HG03039 (cell line): ENCODE measurements around the gene RIN1.

Source experiments
- ATAC-seq: cut with Tn5 transposase; IDR thresholded peaks from one replicate; pipeline ENCODE4 v1.9.1; 2021; ENCODE audit warnings: mild to moderate bottlenecking, moderate library complexity; ENCODE audit not compliant: unreplicated experiment

RIN1 gene

DNA sequence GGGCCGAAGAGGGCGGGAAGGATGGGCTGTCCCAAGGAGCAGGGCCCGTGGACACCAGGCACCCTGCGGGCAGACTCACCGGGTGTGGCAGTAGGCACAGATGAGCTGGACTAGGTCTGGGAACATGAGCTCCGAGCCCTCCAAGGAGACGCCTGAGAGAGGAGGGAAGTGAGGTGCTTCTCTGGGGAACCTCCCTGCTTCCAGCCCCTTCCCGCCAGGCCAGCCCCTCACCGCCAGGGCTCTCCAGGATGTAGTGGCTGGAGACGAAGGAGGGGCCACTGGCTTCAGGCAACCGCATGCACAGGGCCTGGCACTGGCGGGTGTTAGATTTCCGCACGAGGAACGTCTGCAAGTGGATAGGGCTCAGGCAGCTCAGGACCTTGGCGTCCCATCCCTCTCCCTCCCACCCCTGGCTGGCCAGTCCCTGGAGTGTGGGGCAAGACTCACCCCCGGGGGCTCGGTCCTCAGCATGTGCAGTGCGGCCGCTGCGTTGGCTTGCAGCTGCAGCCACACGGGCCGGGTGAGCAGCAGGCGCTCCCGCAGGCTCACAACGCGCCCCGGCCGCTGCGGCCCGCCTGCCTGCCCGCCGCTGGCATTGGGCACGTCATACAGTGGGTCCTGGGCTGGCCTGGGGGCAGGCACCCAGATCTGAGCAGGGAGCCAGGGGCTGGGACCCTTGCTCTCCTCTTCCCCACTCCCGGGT is 552 bp downstream of the RIN1 start:
- ATAC-seq = no peak

DNA sequence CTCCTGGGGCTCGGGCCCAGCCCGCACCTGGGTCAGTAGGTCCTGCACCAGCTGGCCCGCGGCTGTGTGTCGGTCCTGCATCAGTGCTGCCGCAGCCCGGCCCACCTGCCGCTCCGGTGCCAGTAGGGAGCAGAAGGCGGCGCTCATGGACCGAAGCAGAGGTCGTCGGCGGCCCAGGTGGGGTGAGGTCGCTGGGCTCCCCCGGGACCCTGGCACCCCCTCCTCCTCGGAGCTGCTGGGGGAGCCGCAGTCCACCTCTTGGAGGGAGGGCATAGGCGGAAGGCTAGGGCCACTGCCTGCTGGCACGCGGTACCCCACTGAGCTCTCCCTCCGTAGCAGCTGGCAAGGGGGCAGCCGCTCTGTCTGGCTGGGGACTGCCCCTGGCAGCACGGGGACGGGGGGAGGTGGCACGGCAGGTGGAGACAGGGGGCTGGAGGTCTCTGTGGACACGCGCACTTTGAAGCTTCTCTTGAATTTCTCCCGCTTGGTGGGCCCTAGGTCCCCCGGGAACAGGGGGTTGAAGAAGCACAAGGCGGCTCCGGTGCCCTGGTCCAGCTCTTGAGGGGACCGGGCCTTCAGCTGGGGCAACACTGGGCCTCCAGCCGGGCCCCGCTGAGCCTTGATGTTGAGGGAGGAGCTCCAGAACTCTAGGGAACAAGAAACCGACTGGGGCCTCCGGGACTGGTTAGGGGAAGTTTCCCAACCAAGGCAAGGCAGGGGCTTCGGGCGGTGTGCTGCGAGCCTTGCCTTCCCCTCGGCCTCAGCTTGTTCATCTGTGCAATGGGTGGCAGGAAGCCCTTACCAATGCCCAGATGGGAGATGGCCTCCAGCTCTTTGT is 1.4 kb downstream of the RIN1 start:
- ATAC-seq = no peak

DNA sequence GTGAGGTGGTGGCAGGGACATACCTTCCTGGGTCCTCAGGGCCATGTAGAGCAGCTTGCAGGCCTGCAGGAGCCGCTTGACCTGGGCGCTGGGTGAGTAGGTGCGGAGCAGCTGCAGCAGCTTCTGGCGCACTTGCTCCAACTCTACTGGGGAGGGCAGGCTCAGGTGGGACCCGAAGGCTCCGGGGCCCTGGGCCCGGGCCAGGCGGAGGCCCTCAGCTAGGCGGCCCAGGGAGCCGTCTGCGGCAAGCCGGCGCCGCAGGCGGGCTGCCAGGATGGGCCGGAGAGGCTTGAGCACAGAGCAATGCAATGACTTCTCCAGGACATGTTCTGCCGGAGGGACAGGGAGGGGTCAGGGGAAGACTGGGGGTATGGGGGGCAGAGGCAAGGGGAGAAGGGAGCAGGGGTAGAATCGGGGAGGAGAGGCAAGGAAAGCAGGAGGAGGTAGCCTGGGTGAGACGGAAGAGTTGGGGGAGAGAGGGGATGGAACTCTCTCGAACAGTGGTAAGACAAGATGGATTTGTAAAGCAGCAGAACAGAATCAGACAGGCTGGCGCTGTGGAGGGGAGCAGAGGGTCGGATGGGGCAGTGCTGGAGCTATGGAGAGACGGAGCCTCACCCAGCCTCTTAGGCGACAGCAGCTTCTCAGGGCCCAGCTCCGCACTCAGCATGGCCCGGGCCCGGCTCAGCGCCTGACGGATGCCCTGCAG is 2.2 kb downstream of the RIN1 start:
- no peak for ATAC-seq

DNA sequence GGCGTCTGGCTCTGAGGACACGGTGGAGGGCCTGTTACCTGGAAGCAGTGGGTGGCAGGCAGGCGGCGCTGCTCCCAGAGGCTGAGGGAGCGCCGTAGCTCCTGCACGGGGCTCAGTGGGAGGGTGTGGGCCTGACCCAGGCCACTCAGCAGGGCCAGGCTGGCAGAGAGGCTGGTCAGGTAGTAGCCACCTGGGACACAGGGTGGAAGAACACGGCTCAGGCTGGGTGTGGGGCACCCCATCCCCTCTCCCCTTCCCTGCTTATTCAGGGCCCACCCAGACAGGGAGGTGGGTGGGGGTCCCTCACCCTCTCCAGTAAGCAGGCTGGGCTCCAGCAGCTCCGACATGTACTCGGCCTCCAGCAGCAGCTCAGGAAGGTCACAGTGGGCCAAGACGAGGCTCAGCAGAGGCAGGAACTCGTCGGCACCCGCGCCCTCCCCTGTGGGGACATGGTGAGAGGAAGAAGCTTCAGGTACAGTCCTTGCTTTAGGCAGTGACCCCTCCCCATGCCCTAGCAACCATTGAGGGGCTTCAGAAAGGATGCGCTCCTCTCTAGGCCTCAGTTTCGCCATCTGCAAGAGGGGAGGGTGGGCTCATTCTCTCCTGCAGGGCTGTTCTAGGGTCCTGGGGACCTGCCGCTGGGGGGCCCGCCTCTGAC is 2.9 kb downstream of the RIN1 start:
- no peak for ATAC-seq

DNA sequence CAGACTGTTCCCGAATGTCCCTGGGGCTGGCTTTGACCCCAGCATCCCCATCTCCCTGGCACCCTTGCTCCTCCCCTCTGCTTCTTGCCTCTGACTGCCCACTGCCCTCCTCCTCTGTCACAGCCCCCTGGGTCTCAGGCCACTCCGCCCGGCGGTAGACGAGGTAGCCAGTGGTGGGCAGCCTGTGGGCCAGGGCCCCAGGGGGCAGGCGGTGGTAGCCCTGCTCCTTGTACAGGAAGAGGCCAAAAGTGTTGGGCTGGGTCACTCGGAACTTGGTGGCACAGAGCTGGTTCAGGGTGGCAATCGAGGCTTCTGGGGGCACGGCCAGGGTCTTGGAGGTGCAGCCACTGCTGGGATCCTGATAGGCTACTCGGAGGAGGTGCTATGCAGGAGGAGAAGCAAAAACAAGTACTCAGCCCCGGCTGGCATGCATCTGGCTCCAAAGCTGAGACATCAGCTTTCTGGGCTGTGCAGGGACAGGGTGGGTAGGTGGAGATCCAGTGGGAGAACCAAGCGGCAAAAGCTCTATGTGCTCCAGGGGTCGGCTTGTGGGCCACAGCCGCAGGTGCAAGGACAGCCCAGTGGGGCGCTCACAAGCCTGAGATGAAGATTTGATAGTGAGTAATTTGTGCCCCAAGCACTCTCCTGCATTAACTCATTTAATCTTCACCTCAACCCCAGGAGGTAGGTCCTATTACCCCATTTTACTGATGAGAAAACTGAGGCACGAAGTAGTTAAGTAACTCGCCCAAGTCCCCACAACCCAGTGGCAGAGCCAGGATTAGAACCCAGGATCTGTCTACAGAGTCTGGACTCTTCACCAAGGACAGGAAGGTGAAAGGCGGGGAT is 3.6 kb downstream of the RIN1 start:
- ATAC-seq = no peak

DNA sequence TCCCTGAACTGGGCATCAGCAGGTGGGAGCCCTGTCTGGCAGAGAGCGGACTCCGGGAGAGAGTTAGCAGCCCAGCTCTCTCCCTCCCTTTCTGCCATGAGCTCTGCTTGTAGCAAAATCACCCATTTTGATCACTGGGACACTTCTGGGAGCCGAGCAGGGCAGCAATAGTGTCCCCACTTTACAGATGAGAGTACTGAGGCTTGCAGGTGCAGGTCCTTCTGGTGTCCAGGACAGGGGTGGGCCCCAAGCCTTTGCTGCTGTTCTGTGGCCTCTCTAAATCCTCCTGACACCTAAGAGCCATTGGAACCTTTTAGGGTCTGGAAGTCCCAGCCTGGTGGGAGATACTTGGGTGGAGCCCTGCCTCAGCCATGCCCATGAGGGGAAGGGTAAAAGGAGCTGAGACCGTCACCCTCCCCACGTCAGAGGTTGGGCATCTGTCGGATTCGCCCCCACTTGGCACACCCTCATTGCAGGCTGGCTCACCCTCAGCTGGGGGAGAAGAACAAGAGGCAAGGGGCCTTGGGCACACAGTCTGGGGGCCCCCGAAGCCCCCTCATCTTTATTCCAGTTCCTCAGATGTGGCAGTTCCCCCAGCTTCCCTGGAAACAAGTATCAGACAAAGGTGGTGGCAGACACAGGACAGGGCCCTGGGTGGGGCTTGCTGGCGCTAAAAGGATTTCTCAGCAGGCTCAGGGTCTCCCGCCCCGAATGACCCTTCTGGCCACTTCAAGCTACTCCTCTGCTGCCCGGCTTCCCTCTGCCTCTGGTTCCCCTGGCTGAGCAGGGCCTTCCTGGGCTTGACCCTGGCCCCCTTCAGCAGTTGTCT is 4.5 kb downstream of the RIN1 start:
- no peak for ATAC-seq

DNA sequence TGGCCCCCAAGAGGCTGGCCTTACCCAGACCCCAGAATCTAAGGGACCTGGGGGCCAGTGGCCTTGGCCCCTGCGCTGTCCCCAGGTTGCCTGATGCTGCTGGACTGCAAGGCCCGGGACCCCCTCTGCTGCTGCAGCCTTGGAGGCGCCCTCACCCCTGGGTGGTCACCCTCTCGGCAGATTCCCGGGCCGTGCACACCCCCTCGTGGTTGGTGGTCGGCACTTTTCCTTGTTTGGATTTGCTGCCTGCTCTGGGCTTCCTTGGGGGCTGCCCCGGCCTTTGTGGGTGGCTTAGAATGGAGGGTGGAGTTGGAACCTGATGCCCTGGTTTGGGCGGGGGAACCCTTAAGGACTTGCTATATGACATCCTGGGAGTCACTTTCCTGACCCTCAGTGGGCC is 5.3 kb downstream of the RIN1 start:
- ATAC-seq = no peak

DNA sequence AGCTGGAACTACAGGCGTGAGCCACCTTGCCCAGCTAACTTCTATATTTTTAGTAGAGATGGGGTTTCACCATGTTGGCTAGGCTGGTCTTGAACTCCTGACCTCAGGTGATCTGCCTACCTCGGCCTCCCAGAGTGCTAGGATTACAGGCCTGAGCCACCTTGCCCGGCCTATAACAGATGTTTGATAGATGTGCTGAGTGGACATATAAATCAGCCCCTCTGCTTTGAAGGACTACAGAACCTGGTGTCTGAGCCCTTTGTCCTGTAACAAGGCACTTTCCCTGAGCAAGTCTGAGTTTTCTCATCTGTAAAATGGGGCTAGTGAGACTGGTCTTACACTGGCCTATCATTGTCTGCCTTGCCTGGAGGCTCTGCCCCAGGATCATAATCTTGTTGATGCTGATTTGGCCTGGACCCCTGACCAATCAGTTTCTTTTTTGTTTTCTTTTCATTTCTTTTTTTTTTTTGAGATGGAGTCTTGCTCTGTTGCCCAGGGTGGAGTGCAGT is 7.0 kb downstream of the RIN1 start:
- ATAC-seq = no peak

DNA sequence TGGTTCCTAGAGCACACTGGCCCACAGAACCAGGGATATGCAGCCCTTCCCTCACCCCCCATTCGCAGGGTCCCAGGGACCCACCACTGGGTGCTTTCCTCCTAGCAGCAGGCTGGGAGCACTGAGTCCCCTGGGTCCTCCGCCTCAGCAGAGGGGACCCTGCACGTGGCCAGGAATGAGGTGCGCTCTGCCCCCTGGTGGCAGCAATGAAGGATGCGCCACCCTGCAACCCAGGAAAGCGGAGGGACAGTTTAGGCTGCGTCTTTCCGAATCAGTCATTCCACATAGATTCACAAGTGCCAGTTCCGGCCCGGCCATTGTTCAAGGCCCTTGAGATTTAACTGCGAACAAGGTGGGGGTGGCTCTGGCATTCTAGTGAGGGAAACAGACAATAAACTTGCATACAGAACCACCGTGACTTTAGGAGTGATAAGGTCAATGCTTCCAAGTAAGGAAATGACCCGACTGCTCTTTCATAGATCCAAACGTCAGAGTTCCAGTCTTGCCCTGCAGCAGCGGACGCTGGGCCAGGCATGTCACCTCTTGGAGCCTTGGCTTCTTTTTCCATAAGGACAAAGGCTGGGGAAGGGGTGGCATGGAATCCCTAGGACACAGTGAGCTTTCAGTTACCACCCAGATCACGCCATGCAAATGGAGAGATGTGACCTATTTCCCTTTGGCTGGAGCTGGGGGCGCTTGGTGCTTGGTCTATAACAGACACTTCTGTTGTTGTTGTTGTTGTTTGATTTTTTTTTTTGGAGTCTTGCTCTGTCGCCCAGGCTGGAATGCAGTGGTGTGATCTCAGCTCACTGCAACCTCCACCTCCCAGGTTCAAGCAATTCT is 7.7 kb downstream of the RIN1 start:
- no peak for ATAC-seq

DNA sequence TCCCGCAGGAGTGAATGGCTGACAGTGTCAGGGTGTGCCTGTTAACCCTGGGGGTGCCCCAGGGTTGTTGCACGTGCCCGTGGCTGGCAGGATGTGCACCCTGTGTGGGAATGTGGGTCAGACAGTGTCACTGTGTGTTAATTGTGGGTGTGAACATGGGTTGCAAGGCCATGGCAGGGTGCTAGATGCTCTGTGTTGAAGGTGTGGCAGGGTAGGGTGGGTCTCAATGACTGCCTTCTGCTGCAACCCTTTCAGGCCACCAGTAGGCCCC is 8.3 kb downstream of the RIN1 start:
- ATAC-seq = no peak

DNA sequence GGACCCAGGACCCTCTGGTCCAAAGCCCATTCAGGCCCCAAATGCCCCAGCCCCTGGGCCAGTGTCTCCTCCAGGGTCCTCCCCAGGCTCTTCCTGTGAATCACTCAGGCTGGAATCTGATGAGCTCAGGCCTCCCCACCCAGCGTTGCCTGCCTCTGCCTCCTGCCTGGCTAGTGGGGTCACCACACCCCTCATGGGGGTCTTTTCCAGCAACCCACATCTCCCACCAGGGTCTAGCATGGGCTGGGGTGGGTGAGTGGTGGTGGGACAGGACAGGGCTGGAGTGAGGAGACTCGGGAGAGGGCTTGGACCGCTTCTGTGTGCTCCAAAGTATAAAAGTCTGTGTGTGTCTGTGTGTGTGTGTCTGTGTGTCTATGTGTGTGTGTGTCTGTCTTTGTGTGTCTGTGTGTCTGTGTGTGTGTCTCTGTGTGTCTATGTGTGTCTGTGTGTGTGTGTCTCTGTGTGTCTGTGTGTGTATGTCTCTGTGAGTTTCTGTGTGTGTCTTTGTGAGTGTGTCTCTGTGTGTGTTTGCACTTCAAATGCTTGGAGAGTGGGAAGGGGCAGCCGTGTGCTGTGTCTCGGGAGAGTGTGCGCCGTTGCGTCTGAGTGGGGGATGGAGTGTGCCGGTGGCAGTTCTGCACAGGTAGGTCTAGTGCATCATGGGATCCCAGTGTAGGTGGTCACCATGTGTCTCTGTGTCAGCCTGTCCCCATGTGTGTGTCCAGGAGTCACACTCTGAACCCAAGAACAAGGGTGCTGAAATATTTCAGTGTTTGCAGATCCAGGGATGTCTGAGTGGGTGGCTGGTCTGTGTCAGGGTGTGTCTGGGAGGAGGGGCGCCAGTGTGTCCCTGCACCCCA is 8.8 kb downstream of the RIN1 start:
- no peak for ATAC-seq

DNA sequence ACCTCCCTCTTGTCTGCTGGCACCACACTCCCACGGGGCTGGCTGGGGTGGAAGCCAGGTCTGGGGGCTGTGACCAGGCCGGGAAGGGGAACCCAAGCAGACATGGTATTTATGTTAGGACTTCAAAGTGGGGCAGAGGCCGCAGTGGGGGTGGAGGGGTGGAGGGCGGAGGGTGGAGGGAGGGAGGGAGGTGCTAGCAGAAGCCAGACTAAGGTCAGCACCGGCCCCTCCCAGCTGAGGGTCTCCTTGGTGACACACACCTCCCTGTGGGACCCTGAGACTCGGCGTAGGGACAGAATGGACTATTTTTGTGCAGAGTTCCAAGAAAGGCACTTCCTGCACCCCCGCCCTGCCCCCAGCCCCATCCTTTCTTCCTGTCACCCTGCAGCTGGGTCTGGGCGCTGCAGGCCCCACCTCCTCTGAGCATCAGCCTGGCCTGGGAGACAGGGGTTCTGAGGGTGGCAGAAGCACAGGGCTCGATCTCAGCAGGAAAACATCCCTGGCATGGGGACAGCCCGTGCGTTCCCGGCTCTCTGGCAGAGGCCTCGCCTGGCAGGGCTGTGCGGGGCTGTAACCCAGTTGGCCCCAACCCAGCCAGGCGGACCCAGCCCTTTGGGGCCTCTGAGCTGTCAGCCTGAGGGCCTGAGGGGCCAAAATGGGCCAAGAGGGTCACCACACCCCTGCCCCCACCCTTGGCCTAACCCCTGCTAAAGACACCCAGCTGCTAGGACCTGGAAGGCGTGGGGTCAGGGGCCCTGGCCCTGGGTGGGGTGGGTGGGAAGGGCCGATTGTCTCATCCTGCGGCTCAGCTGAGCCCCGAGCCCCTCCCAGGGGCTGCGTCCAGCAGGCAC is 9.7 kb downstream of the RIN1 start:
- no peak for ATAC-seq

DNA sequence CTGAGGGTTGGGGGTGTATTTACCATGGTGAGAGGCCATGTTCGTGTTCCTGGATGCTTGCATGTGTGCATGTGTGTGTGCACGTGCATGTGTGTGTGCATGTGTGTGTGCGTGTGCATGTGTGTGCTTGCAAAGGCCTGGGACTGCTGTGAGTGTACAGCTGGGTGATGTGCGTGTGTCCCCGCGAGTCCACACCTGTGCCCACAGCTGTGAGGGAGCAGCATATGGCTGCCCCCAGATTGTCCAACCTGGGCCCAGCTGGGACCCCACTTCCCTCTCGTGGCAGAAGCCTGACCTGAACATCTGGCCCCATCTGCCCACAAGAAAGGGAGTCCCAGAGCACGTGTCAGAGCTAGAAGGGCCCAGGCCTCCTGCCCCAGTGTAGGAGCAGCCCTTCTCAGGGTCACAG is 11.0 kb downstream of the RIN1 start:
- no peak for ATAC-seq

DNA sequence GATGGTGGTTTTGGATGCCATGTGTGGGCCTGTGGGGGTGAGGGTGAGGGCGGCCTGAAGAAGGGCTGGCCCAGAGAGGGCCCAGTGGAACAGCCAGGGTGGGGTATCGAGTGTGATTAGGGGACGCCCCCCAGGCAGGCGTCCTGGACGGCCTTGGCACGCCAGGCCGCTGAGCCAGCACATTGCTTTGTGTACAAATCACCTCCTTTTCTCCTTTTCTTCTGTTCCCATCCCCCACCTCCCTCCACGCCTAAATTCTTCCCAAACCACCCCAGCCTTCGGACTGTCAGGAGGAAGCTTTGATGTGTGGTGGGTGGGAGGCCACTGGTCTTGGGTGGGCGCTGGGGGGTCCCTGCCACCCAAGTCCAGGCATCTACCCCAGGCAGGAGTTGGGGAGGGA is 11.6 kb downstream of the RIN1 start:
- ATAC-seq = no peak

DNA sequence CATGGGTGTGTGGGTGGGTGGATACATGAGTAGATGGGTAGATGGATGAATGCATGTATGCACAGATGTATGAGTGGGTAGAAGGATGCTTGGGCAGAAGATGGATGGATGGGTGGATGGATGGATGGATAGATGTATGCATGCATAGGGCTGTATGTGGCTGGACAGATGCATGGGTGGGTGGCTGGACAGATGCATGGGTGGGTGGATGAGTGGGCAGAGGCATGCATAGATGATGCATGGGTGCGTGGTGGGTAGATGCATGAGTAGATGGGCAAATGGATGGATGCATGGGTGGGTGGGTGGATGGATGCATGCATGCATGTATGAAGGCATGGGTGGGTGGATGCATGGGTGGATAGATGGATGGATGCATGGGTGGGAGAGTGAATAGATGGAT is 12.6 kb downstream of the RIN1 start:
- no peak for ATAC-seq

DNA sequence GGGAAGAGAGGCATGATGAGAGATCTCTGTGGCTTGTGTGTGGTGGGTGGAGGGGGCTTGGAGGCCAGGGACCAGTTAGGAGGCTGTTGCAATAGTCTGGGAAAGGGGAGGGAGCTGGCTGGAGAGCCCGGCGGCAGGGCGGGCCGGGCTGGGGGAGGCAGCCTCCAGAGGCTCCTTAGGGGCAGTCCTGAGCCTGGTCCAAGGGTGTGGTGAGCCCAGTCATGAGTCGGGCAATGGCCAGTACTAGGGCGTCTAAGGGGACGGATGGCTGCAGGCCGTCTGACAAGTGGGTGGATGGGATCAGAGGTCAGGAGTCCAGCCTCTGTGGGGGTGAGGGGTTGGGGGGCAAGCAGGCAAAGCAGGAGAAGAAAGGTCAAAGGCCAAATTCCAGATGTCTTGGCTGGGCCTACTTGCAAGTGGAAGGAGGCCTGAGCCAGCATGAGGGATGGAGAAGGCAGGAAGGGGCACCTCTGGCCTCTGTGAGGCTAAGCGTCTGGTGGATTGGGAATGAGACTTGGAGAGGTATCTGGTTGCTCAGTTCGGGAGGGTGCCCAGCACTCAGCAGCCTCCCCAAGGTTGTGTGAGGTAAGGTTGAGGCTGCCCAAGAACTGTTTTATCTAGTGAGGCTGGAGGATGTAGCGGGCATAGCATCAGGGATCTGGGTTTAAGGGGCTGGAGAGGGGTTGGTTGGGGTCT is 13.4 kb downstream of the RIN1 start:
- ATAC-seq = no peak
